HG02973 (cell line): ENCODE results near the gene ING1.

Experiments used
- ATAC-seq: cut with Tn5 transposase; IDR thresholded peaks from one replicate; pipeline ENCODE4 v1.9.1; 2021; ENCODE audit warnings: moderate library complexity; ENCODE audit not compliant: unreplicated experiment

ING1 gene

GRCh38 chr13:110769097-110769496 is 55.6 kb downstream of the ING1 start:
- no peak for ATAC-seq

DNA sequence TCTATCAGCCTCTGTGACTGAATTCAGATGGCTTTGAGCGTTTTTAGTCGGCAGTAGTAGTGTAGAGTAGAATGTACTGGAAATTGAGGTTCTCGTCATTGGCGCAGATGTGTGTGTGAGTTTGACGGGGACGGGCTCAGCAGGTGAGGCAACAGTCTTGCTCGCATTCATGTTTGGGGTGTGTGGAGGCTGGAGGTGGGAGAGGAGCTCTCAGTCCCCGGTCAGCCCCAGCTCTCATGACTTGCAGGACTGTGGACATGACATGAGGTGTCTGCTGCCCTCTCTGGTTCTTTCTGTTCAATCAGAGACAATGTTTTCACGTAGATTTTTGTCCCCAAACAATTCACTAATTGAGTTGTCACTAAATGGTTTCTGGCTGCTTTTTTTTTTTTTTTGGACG is 57.2 kb downstream of the ING1 start:
- no peak for ATAC-seq

DNA sequence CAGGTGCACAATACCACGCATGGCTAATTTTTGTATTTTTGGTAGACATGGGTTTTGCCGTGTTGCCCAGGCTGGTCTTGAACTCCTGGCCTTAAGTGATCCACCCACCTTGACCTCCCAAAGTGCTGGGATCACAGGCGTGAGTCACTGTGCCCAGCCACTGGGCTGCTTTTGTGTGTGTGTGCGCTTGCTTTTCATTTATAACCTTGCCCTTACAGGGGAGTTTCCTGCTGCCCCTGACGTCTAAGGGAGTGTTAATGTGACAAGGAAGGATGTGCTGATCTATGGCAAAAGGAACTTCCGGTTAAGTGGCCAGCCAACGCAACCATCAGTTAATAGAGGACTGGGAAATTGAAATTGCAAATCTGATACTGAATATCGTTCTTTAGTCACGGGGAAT is 57.7 kb downstream of the ING1 start:
- no peak for ATAC-seq

- no peak for ATAC-seq
Observed at GRCh38 chr13:110772091-110772984, 58.8 kb downstream of the ING1 start.
